Anterior cingulate cortex (tissue), 58 donors: ENCODE results near the gene ZNF77.
"Not testable (repeated sequence)": the region's sequence is repeated elsewhere in the genome, so short reads cannot be mapped to it uniquely, and the experiment has no call there.

Experiments
- DNase-seq, 58 donors: peaks; one replicate each; lab custom pipeline; 2025; lab: John Stamatoyannopoulos, UW

The ZNF77 gene

GRCh38 chr19:2973229-2973628 lies 28.5 kb upstream of the ZNF77 start:
- no peak for DNase-seq

GRCh38 chr19:2970201-2970835 lies 25.5 kb upstream of the ZNF77 start:
- DNase-seq, result no peak

- no peak for DNase-seq
These were observed 24.3 kb upstream of the ZNF77 start for GRCh38 chr19:2969104-2969504.

DNA sequence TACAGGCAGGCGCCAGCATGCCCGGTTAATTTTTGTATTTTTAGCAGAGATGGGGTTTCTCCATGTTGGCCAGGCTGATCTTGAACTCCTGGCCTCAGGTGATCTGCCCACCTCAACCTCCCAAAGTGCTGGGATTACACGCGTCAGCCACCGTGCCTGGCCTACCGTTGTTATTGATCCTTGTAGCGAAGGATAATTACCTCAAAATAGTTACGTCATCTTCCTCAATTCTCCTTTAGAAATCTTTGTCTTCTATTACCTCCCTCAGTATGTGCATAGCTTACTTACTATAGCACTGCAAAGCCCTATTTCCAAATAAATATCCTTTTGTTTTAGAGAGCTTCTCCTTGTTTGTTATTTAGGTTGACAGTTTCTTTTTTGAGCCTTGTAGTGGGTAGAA lies 23.2 kb upstream of the ZNF77 start:
- no peak for DNase-seq

DNA sequence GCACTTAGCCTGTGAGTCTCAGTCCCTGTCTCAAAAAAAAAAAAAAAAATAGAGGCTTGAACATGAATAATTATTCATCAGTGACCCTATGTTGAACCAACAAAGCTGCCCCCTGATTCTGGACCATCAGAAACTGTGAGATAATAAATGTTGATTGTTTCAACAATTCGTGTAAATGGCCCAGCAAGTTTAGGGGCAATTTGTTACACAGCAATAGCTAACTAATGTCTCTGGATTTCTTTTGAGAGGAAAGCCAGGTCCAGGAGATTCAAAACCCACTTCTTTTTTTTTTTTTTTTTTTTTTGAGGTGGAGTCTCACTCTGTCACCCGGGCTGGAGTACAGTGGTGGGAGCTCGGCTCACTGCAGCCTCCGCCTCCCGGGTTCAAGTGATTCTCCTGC lies 20.1 kb upstream of the ZNF77 start:
- no peak for DNase-seq

DNA sequence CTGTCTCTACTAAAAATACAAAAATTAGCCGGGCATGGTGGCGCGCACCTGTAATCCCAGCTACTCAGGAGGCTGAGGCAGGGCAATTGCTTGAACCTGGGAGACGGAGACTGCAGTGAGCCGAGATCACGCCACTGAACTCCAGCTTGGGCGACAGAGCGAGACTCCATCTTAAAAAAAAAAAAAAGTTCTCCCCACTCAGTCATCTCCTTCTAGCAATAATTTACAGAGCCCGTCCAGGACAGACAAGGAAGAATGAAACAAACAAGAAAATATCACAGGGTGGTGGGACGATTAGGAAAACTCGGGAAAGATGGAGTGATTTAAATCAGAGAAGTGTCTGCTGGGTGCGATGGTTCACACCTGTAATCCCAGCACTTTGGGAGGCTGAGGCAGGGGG lies 18.9 kb upstream of the ZNF77 start:
- not testable (repeated sequence) for DNase-seq

GRCh38 chr19:2963122-2963521 lies 18.4 kb upstream of the ZNF77 start:
- no peak for DNase-seq

GRCh38 chr19:2962018-2962670 lies 17.4 kb upstream of the ZNF77 start:
- peak in 22 of 58 donors; percentile 1 to 46 (median 16) for DNase-seq

- no peak for DNase-seq
These were observed 15.3 kb upstream of the ZNF77 start for GRCh38 chr19:2960120-2960519.

DNA sequence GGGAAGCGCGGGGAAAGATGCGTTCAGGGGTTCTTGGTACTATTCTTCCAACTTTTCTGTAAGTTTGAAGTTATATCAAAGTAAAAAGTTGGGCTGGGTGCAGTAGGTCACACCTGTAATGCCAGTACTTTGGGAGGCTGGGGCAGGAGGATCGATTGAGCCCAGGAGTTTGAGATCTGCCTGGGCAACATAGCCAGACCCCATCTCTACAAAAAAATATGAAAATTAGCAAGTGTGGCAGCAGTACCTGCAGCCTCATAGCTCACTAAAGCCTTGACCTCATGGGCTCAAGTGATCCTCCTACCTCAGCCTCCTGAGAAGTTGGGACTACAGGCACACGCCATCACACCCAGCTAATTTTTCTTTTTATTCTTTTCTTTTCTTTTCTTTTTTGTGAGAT lies 12.4 kb upstream of the ZNF77 start:
- no peak for DNase-seq

GRCh38 chr19:2952953-2953481 lies 8.2 kb upstream of the ZNF77 start:
- no peak for DNase-seq

DNA sequence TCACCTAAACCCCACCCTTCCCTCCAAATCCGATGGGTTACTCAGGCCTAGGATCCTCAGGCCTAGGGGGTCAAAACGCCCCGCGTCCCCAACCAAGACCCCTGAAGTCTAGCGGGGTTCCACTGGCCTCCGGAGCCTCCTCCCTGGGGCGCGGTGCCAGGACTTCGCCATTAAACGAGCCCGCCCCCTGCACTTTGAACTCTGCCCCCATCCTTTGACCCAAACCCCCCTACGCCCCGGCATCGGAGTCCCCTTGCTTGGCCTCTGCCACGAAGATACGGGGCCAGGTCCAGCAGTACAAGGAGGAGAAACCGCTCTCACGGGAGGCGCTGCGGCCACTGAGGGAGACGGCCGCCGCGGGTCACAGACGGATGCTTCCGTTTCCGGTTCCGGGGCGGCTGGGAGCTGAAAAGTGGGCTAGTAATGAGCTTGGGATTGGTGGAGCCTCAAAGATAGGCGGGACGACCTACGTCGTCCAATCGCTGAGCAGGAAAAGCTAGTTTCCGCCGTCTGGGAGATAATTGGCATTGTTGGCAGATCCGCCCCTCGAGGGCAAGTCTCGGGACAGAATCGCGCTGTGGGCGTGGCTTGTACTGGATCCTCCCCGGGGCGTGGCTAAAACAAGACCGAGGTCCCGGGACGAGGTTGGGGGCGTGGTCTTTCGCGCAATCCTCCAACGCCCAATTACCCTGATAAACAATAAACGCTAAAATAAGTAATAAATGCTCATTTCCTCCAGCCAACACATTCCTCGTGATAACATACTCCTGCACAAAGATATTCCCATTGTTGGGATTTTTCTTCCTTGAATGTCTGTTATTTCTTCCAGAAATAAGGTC lies 5.7 kb upstream of the ZNF77 start:
- DNase-seq, result peak; percentile 77 to 100 (median 99)

DNA sequence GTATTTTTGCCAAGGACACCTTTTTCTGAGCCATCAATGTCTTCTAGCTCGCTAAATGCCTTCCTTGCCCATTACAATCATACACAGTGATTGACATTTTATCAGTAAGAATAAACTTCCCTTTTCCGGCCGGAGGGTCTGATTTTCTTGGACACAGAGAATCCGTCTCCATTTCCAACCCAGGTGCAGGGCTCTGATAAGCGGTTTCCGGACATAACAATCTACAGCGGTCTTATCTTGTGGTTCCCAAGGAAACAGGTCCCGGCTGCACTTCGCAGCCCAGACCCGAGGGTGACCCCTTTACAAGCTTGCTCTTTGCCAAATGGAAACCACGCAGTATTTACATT lies 5.1 kb upstream of the ZNF77 start:
- DNase-seq, result peak in 1 of 58 donors; percentile 37

DNA sequence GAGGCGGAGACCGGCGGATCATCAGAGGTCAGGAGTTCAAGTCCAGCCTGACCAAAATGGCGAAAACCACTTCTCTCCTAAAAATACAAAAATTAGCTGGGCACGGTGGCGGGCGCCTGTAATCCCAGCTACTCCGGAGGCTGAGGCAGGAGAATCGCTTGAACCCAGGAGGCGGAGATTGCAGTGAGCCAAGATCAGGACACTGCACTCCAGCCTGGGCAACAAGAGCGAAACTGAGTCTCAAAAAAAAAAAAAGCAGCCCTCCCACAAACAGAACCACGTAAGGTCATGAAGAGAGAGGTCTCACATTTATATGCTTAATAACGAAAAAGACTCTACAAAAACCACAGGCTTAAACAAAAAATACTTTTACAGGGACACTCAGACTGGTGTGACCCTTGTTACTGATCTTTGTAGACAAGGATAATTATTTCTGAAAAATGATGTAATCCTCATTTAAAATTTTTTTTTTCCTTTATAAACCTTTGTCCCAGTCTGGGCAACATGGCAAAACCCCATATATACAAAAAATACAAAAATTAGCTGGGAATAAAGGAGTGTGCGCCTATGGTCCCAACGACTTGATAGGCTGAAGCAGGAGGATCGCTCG lies 909 bp upstream of the ZNF77 start:
- no peak for DNase-seq

GRCh38 chr19:2944403-2944774 lies 382 bp downstream of the ZNF77 start:
- no peak for DNase-seq

DNA sequence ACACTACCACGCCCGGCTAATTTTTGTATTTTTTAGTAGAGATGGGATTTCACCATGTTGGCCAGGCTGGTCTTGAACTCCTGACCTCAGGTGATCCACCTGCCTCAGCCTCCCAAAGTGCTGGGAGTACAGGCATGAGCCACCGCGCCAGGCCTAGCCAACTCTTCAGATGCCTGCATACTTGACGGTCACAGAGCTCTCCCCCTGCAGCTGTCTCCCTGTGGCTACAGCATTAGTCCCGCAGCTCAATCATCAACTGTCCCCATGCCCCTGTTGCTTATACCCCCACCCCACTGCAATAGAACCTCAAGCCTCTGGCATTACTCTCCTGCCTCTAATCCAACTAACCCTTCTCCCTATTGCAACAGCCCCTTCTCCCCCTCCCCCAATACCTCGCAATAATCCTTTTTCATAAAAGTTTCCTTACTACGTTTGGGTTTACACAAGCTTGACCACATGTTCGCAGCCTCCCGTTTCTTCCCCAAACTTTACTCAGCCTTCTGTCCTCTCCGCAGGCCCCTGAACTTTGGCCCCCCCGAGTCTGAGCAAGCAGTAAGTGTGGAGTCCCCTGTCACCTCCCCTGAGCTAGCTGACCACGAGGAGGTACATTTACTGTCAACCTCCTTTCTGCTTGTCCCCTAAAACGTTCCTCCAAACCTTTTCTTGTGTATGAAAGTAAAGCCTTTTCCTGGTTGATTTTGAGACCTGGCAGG lies 1.7 kb downstream of the ZNF77 start:
- no peak for DNase-seq

- not testable (repeated sequence) for DNase-seq
These were observed 8.9 kb downstream of the ZNF77 start for GRCh38 chr19:2935863-2936262.

- no peak for DNase-seq
These were observed 11.3 kb downstream of the ZNF77 start for GRCh38 chr19:2933490-2933910.

- no peak for DNase-seq
These were observed 17.7 kb downstream of the ZNF77 start for GRCh38 chr19:2927032-2927430.

DNA sequence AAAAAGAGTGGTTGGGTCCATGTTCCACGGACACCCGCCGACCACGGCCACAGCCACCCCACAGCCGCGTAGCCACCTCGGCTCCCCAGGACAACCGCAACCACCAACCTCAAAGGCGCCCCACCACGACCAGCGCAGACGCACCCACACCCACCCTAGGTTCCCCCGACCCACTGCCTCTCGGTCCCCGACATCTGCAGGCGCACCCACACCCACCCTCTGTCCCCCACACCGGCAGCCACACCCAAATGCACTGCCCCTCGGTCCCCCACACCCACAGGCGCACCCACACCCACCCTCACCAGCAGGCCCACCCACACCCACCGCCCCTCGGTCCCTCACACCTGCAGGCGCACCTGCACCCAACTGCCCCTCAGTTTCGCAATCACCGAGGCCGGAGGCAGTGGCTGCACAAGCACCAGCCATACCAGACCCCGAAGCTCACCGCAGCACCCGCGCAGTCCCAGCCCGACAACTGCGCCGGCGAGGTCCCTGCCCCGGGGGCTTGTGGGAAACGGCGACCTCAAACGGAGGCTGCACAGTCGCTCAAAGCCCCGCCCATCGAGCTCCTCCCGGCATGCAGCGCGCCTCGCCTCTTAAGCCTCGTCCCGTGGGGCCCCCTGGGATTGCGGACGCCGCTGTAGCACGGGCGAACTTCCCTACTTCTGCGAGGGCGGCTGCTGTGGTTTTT lies 18.3 kb downstream of the ZNF77 start:
- no peak for DNase-seq
